Measurements from ENCODE around the gene SMAD4. TPM values are rescaled to one million over a fixed set of nuclear protein-coding genes. Genes with fewer than 3 reads are reported as not detected.
A peak's percentile ranks its signal among the peaks of the same experiment; 100 is the strongest.

The SMAD4 gene
- total RNA-seq, 1 experiment from 2014 or later, result 75.8 TPM

GRCh38 chr18:51078026-51078425, 48.0 kb downstream of the SMAD4 start:
- no peak overlapping the region for H3K4me3 Mint-ChIP-seq (ENCODE audit: unreplicated experiment)
- peaks cover 68% of the 10 kb centered on the region for H3K36me3 Mint-ChIP-seq (ENCODE audit: insufficient read depth, unreplicated experiment)
- no peak for DNase-seq (ENCODE audit: unreplicated experiment)
- ChIA-PET CTCF (interaction anchor here (0.9 kb wide), 1 partner anchor 23 kb away, joined by 3 read pairs; no protein-coding TSS in a partner anchor), POLR2A (no interaction called here)
- no peaks in the 10 kb centered on the region for H3K9me3 Mint-ChIP-seq (ENCODE audit: unreplicated experiment)
- peaks cover 11% of the 10 kb centered on the region for H3K4me1 Mint-ChIP-seq (ENCODE audit: insufficient read depth, unreplicated experiment)
- no TSS peak for BruUV-seq (replicated peaks)
- H3K27me3 Mint-ChIP-seq (ENCODE audit: insufficient read depth, unreplicated experiment), result no peaks in the 10 kb centered on the region
- H3K27ac Mint-ChIP-seq (ENCODE audit: low read depth, unreplicated experiment), result no peak overlapping the region
- TF ChIP-seq, protein P1, sequence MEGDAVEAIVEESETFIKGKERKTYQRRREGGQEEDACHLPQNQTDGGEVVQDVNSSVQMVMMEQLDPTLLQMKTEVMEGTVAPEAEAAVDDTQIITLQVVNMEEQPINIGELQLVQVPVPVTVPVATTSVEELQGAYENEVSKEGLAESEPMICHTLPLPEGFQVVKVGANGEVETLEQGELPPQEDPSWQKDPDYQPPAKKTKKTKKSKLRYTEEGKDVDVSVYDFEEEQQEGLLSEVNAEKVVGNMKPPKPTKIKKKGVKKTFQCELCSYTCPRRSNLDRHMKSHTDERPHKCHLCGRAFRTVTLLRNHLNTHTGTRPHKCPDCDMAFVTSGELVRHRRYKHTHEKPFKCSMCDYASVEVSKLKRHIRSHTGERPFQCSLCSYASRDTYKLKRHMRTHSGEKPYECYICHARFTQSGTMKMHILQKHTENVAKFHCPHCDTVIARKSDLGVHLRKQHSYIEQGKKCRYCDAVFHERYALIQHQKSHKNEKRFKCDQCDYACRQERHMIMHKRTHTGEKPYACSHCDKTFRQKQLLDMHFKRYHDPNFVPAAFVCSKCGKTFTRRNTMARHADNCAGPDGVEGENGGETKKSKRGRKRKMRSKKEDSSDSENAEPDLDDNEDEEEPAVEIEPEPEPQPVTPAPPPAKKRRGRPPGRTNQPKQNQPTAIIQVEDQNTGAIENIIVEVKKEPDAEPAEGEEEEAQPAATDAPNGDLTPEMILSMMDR (IDR thresholded peaks at IDR 0.05; ENCODE audit: unreplicated experiment), result no peak
- intact Hi-C loops (cut with micrococcal nuclease), result no loop called here

GRCh38 chr18:51082571-51083267, 52.7 kb downstream of the SMAD4 start:
- ChIA-PET CTCF (interaction anchor here (0.5 to 1.1 kb wide), 4 partner anchors 11 to 289 kb away, joined by 3 to 5 read pairs (median 3); no protein-coding TSS in a partner anchor), POLR2A (interaction anchor here (0.6 kb wide), 1 partner anchor 50 kb away, joined by 4 read pairs; no protein-coding TSS in a partner anchor)
- H3K36me3 Mint-ChIP-seq (ENCODE audit: insufficient read depth, unreplicated experiment), result peaks cover 74% of the 10 kb centered on the region
- peaks cover 11% of the 10 kb centered on the region for H3K4me1 Mint-ChIP-seq (ENCODE audit: insufficient read depth, unreplicated experiment)
- no TSS peak for BruUV-seq (replicated peaks)
- H3K27me3 Mint-ChIP-seq (ENCODE audit: insufficient read depth, unreplicated experiment), result no peaks in the 10 kb centered on the region
- no peak overlapping the region for H3K4me3 Mint-ChIP-seq (ENCODE audit: unreplicated experiment)
- H3K27ac Mint-ChIP-seq (ENCODE audit: low read depth, unreplicated experiment), result peak overlapping the region; percentile 61
- TF ChIP-seq, protein P1 (IDR thresholded peaks at IDR 0.05; ENCODE audit: unreplicated experiment), result no peak
- DNase-seq (ENCODE audit: unreplicated experiment), result peak; percentile 27
- intact Hi-C loops (cut with micrococcal nuclease), result no loop called here
- peaks cover 7% of the 10 kb centered on the region for H3K9me3 Mint-ChIP-seq (ENCODE audit: unreplicated experiment)

DNA sequence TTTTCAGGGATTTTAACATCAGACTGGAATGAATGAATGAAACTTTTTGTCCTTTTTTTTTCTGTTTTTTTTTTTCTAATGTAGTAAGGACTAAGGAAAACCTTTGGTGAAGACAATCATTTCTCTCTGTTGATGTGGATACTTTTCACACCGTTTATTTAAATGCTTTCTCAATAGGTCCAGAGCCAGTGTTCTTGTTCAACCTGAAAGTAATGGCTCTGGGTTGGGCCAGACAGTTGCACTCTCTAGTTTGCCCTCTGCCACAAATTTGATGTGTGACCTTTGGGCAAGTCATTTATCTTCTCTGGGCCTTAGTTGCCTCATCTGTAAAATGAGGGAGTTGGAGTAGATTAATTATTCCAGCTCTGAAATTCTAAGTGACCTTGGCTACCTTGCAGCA, 53.4 kb downstream of the SMAD4 start:
- Mint-ChIP-seq H3K27ac (ENCODE audit: low read depth, unreplicated experiment) (no peak overlapping the region), H3K4me3 (ENCODE audit: unreplicated experiment) (no peak overlapping the region), H3K36me3 (ENCODE audit: insufficient read depth, unreplicated experiment) (peaks cover 74% of the 10 kb centered on the region), H3K9me3 (ENCODE audit: unreplicated experiment) (peaks cover 7% of the 10 kb centered on the region), H3K27me3 (ENCODE audit: insufficient read depth, unreplicated experiment) (no peaks in the 10 kb centered on the region), H3K4me1 (ENCODE audit: insufficient read depth, unreplicated experiment) (peaks cover 11% of the 10 kb centered on the region)
- intact Hi-C loops (cut with micrococcal nuclease), result no loop called here
- no TSS peak for BruUV-seq (replicated peaks)
- TF ChIP-seq, protein P1 (IDR thresholded peaks at IDR 0.05; ENCODE audit: unreplicated experiment), result no peak
- CTCF ChIA-PET, result interaction anchor here (0.6 to 0.7 kb wide), 3 partner anchors 76 to 289 kb away, joined by 3 read pairs; no protein-coding TSS in a partner anchor
- no peak for DNase-seq (ENCODE audit: unreplicated experiment)
- POLR2A ChIA-PET, result interaction anchor here (0.6 kb wide), 1 partner anchor 51 kb away, joined by 4 read pairs; no protein-coding TSS in a partner anchor

GRCh38 chr18:51088410-51088809, 58.4 kb downstream of the SMAD4 start:
- no peak overlapping the region for H3K4me3 Mint-ChIP-seq (ENCODE audit: unreplicated experiment)
- CTCF ChIA-PET, result no interaction called here
- no peak for DNase-seq (ENCODE audit: unreplicated experiment)
- POLR2A ChIA-PET, result interaction anchor here (1.6 kb wide), 1 partner anchor 11 kb away, joined by 5 read pairs; no protein-coding TSS in a partner anchor
- intact Hi-C loops (cut with micrococcal nuclease), result no loop called here
- H3K9me3 Mint-ChIP-seq (ENCODE audit: unreplicated experiment), result peaks cover 7% of the 10 kb centered on the region
- no peaks in the 10 kb centered on the region for H3K4me1 Mint-ChIP-seq (ENCODE audit: insufficient read depth, unreplicated experiment)
- peaks cover 47% of the 10 kb centered on the region for H3K36me3 Mint-ChIP-seq (ENCODE audit: insufficient read depth, unreplicated experiment)
- TF ChIP-seq, protein P1 (IDR thresholded peaks at IDR 0.05; ENCODE audit: unreplicated experiment), result no peak
- no peak overlapping the region for H3K27ac Mint-ChIP-seq (ENCODE audit: low read depth, unreplicated experiment)
- no peaks in the 10 kb centered on the region for H3K27me3 Mint-ChIP-seq (ENCODE audit: insufficient read depth, unreplicated experiment)
- BruUV-seq (replicated peaks), result no TSS peak

Data from MCF 10A (cell line).